ENCODE results near the gene TMEM61.
A peak's percentile ranks its signal among the peaks of the same experiment; 100 is the strongest.

The TMEM61 gene

GRCh38 chr1:54986025-54986424 lies 5.6 kb downstream of the TMEM61 start:
- no peak for DNase-seq

GRCh38 chr1:54986533-54986932 lies 6.1 kb downstream of the TMEM61 start:
- no peak for DNase-seq

- DNase-seq = no peak
Observed at GRCh38 chr1:54987427-54987826, 7.0 kb downstream of the TMEM61 start.

GRCh38 chr1:54987919-54988705 lies 7.7 kb downstream of the TMEM61 start:
- no peak for DNase-seq

DNA sequence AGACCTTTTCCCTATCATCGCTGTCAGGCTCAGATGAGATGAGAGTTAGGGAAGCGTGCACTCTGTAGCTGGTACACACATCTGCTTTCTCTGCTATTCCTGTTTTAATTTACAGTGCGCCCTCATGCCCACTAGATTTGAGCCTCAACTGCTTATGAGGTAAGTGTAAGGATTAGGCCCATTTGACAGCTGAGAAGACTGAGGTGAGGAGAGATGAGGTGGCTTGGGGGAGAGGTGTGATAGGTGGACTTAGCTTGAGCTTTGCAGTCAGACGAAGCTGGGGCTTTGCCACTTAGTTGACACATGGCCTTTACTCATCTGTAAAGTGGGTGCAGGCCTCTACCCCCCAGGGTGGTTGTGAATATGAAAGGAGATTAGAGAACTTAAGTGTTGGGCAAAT lies 8.5 kb downstream of the TMEM61 start:
- no peak for DNase-seq

- peak; percentile 40 for DNase-seq
Observed at GRCh38 chr1:54989473-54989872, 9.0 kb downstream of the TMEM61 start.

GRCh38 chr1:54989968-54990810 lies 9.8 kb downstream of the TMEM61 start:
- no peak for DNase-seq

DNA sequence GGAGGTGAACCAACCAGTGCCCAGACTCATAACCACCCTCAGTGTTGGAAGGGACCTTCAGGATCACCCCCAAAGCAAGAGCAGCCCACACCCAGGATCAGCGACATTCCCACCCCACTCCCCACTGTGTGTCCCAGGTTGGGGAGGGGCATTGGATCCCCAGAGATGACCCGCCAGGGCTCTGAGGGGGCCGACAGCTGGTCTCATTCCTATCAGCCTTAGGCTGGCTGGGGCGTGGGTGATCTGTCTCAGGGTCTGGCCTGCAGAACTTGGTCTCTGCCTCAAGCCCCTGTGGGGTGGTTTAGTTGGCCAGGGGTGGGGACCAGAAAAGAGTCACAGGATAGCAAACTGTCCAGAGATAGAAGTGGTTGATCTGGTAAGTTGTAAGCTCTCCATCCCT lies 10.5 kb downstream of the TMEM61 start:
- no peak for DNase-seq

DNA sequence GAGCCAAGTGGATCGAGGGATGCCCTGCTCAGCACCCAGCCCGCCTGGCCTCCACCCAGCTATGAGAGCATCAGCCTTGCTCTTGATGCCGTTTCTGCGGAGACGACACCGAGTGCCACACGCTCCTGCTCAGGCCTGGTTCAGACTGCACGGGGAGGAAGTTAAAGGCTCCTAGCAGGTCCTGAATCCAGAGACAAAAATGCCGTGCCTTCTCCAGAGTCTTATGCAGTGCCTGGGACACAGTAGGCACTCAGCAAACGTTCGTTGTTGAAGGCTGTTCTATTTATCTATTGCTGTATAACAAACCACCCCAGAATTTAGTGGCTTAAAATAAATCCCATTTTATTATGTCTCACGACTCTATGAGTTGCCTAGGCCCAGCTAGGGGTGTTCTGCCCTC lies 11.5 kb downstream of the TMEM61 start:
- DNase-seq = no peak

GRCh38 chr1:54993140-54993539 lies 12.7 kb downstream of the TMEM61 start:
- DNase-seq = no peak

DNA sequence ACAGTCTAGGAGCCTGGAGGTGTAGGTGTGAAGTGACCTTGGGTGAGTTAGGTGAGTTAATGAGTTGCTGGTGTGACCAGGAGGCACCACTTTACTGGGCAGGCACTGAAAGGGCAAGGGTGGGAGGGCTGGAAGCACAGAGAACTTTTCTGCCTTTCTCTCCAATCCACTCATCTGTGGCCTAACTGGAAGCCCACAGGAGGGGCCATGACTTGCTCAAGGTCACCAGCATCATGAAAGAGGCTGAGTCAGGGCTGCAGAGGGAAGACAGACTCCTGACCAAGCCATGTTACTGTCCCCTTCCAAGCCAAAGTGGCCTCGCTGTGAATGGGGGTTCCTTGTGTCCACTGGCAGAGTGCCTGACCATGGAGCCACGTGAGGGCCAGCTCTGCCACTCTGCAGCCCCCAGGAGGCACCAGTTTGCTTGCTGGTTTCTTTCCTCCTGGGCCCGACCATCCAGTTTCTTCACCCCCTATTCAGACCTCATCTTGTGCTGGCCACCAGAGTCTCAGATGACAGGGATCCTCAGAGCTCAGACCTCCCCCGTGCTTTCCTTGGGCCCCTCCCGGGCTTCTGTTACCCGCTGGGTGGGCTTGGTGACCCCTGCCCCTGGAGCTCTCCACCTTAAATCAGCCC lies 14.0 kb downstream of the TMEM61 start:
- DNase-seq = no peak

- no peak for DNase-seq
Observed at GRCh38 chr1:54995013-54995760, 14.8 kb downstream of the TMEM61 start.

DNA sequence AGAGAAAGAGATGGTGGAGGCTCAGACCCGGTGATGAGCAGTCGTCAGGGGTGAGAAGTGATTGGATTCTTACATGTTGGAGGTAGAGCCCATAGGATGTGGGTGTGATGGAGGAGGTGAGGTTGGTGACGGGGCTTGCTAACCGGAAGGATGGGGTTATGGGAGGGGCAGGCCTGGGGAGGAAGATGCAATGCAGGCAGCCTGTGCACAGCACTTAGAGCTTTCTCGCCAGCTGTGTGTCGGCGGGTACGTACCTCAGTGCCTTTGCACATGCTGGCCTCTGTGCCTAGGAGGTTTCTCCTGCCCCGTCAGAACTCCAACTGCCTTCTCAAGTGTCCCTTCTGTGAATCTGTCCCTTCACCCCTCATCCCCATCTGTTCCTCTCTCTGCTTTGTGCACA lies 15.4 kb downstream of the TMEM61 start:
- DNase-seq = no peak

DNA sequence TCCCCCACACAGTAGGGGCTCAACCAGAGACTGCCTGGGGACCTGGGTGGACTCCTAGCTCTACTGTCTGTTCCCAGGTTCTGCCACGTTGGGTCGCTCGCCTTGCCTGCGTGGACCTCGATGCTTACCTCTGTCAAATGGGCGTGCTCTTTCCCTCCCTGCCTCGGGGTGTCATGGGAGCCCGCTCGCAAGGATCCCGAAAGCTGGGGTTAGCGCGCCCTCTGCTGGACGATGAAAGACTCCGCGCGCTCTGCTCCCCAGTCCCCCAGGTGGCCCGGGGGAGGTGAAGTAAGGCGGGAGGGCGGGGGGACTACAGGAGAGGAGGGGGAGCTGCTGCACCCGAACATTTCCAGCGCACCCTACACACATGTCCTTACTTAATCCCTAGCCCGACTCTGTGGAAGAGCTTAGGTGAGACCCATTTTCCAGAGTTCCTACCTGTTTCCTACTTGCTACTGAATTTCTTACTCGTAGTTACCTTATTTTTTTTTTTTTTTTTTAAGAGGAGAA lies 16.0 kb downstream of the TMEM61 start:
- no peak for DNase-seq

DNA sequence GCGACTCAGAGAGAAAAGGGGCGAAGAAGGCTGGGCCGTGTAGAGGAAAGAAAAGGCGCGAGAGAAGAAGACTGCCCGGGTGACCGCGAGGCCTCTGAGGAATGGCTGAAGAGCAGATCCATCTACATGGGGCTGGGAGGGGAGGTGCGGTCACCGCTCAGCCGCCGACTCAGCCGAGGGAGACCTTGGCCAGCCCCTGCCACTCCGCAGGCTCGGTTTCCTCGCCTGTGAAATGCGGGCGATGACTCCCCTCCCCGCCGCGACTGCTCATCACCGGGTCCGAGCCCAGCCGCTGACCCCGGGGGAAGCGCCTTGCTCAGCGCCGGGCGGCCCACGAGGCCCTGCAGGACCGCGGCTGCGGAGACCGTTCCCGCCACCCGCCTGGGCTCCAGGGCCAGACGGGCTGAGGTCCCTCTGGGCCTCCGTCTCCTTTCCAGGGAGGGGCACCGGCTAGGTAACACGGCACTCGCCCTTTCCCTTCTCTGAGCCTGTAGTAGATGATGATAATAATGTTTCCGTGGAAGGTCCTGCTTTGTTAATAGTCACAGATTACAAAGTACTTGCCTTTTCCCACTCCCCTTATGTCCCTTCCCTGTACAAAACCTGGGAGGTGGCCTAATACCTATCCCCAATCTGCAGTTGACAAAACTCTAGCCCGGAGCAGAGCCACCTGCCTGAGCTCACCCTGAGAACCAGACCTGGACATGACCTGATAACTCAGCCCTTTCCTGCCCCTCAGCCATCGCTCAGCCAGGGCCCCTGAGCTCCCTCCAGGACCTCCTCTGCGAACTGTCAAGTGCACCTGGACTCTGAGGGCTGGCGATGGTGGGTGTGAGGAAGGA lies 16.7 kb downstream of the TMEM61 start:
- DNase-seq = no peak

GRCh38 chr1:54997711-54997986 lies 17.2 kb downstream of the TMEM61 start:
- no peak for DNase-seq

DNA sequence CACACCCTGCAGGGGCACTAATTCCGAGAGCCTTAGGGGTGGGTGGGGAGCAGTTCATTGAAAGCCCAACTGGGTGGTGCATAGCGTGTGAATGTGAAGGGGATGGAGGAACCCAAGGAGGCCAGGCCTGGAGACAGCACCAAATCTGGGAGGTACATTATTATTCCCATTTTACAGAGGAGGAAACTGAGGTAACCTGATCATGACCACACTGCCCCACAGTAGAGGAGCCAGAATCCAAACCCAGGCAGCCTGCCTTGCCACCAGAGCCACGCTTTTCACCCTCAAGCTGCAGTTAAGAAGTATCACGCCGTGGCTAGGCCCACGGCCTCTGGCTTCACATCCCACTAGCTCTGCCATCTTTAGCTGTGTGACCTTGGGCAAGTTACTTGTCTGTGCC lies 17.7 kb downstream of the TMEM61 start:
- DNase-seq = no peak

DNA sequence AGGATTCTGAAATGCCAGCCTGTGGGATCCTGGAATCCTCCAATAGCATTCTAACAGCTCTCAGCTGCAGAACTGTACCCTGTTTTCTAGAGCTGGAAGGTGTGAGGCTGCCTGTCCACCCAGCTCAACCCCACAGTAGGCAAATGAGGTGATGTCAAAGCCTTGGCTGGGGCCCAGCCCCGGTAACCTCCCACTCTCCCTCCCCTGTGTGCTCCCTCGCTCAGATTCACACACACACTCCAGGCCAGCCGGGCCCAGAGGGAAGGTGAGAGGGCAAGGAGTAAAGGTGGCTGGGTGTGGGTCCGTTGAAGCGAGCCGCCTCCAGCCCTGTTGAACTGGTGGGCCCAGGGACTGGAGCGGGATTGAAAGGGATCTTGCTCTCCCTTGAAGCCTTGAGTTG lies 18.2 kb downstream of the TMEM61 start, which contains the start of gene BSND:
BSND (plus strand) TSS at position 257 of the 400 bp plus-strand sequence. CDS start 254 bp downstream, outside the sequence.
- no peak for DNase-seq

DNA sequence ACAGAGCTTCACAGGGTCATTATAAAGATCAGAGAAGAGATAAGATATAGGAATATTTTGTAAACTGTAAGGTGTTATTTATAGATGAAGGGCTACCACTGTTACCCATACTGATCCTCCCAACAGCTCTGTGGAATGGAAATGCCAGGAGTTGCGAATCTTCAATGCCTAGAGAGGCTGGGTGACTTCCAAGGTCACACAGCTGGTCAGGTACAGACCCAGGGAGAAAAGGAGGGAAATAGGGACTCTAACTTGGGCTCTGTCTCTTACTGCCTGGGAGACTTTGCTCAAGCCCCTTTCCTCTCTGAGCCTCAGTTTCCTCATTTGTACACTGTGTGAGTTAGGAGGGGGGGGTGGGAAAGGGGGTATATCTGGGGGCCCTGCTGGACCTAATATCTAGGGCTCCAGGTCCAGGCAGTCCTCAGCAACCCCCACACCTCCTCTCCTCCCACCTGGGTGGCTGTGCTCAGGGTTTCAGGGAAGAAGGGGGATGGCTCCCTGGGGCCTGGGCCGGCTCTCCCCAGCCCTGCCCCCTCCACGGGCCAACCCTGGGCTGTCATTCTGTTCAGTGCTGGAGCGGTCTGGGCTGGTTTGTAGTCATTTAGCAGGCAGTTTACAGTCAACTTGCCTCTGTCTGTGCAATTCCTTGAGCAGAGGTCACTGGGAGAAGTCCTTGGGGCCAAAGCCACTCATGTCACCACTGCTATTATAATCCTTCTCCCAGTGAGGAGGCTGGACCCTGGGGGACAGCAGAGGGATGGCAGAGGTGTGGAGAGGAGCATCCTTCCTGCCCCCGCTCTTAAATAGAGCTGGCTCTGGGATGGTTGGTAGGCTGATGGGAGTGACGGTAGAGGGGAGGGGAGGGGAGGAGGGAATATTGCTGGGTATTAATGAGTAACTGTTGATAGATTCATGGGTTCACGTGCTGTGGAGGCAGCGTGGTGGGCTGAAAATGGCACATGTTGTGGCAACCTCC lies 20.0 kb downstream of the TMEM61 start:
- DNase-seq = no peak

- no peak for DNase-seq
Observed at GRCh38 chr1:55001311-55001710, 20.9 kb downstream of the TMEM61 start.

DNA sequence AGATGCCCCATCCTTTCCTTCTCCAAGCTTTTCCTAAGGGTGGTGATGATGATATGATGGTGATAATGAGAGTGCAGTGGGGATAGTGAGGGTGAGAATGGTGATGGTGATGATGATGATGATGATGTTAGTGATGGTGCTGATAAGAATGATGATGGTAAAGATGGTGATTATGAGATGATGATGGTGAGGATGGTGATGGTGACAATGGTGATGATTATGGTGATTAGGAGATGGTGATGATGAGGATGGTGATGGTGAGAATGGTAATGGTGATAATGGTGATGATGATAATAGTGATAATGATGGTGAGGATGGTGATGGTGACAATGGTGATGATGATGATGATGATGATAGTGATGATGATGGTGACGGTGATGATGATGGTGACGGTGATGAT lies 22.3 kb downstream of the TMEM61 start:
- no peak for DNase-seq
